GM19035 (cell line): ENCODE results near the gene PLA2G4A.

Experiments used
- ATAC-seq: cut with Tn5 transposase; IDR thresholded peaks from one replicate; pipeline ENCODE4 v1.9.1; 2021; ENCODE audit not compliant: unreplicated experiment

The PLA2G4A gene

GRCh38 chr1:186872291-186872690 lies 43.5 kb downstream of the PLA2G4A start:
- ATAC-seq: no peak

GRCh38 chr1:186873687-186874086 lies 44.9 kb downstream of the PLA2G4A start:
- no peak for ATAC-seq

GRCh38 chr1:186875896-186876835 lies 47.4 kb downstream of the PLA2G4A start:
- no peak for ATAC-seq

- ATAC-seq: no peak
Observed at GRCh38 chr1:186878356-186878755, 49.6 kb downstream of the PLA2G4A start.

DNA sequence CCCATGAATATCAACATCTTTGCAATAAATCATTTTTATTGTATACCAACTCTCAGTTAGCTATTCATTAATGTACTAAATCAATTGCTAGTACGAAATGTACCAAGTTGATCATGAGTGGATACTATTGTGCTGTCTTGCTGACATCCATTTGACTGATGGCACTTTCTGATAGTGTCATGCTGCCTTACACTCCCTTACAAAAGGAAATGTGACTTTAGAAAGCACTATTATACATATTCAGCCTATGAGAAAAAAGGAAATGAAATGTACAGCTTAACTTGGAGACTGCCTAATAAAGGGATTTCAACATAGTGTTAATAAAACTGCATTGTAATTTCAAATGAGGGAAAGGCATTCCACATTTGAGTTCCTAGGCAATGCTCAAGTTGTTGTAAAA lies 52.2 kb downstream of the PLA2G4A start:
- no peak for ATAC-seq

DNA sequence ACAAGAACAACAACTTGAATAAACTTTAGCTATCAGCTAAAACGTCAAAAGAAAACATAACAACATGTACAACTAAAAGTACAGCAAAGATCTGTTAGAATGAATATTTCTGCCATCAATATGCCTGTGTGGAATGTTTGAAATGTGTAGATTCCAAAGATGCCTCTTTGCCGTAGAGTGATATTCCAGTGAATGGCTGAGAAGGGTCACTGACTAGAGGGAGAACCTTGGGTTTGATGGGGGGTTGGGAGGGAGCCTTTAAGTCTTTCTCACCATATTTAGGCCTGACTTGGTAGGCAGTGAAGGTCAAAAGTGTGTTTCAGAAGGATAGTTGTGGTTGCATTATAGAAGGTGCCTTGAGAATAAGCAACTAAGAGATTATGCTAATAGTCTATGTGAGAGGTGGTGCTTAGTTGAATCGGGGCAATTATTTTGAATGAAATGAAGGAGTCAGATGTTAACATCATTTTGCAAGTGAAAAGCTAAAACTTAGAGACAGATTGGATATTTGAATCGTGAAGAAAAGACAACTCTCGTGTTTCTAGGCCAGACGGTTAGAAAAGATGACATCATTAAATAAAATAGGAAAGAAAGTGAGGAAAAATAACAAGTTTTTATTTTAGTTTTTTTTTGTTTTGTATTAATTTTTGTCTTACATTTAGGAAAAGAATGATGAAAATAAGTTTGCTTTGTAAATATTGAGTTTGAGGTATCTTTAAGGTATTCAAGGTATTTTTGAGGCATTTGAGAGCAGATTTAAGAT lies 53.8 kb downstream of the PLA2G4A start:
- ATAC-seq: no peak

DNA sequence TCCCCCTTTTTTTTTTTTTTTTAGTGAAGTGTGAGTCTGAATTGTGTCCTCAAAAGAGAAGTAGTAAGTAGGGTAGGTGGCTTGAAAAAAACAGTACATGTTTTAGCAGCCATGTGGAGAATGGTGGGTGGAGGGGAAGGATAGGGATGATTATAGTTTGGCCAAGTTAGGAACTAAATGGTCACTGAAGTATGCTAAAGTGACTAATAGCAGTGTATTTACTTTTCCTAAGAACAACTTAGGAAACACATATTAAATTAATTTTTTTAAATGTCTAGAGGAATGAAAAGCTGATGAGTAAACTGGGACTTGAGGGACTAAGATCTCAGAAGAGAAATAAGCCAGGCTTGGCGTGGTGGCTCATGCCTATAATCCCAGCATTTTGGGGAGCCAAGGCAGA lies 55.5 kb downstream of the PLA2G4A start:
- no peak for ATAC-seq

- no peak for ATAC-seq
Observed at GRCh38 chr1:186887203-186887602, 58.5 kb downstream of the PLA2G4A start.

- ATAC-seq: no peak
Observed at GRCh38 chr1:186888367-186888766, 59.6 kb downstream of the PLA2G4A start.

DNA sequence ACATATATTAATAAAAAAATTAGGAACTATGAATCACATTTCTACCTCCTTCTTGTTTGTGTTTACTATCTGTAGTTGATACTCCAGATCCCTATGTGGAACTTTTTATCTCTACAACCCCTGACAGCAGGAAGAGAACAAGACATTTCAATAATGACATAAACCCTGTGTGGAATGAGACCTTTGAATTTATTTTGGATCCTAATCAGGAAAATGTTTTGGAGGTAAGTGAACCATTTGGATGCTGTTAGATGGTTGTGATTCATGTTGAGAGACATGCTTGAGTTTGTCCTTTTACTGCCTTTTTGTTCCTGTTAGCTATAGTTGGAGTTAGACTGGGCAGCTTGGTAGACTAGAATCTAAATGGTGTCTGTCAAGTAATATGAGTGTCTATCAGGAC lies 64.2 kb downstream of the PLA2G4A start:
- ATAC-seq: no peak

GRCh38 chr1:186894415-186894814 lies 65.7 kb downstream of the PLA2G4A start:
- ATAC-seq: no peak

GRCh38 chr1:186896211-186896610 lies 67.5 kb downstream of the PLA2G4A start:
- ATAC-seq: no peak

DNA sequence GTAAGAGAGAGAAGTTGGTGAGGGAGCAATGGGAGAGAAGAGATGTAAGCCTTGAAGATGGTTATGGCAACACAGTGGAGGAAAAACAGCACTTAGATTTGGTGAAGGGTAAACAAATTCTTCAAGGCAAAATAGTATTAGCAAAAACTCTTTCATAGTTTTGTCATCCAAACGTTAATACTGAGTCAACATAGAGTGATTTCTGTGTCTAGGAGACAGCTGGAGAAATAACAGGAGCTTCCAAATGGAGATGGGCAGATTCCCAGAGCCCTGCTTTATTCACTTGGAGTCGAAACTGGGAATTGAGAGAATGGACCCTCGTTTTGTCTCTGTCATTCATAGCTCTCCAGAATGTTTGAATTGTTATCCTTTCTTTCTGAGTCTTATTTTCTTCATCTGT lies 68.3 kb downstream of the PLA2G4A start:
- no peak for ATAC-seq

- ATAC-seq: peak; percentile 69
Observed at GRCh38 chr1:186899577-186899976, 70.8 kb downstream of the PLA2G4A start.

DNA sequence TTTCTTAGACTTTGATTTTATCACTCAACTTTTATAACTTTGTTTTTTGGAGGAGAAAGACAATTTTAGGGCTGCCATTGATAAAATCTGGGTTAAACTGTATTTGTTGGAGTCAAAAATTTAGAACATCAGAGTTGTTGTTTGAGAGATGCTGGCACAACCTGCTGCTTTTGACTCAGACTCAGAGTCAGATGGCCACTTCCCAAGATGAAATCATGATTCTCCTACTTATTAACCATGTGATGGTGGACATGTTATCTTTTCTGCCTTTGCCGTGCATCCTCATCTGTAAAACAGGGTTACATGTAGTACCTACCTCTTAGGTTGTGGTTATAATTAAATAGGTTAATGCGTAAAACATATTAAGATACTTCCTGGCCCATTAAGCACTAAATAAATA lies 71.2 kb downstream of the PLA2G4A start:
- no peak for ATAC-seq

DNA sequence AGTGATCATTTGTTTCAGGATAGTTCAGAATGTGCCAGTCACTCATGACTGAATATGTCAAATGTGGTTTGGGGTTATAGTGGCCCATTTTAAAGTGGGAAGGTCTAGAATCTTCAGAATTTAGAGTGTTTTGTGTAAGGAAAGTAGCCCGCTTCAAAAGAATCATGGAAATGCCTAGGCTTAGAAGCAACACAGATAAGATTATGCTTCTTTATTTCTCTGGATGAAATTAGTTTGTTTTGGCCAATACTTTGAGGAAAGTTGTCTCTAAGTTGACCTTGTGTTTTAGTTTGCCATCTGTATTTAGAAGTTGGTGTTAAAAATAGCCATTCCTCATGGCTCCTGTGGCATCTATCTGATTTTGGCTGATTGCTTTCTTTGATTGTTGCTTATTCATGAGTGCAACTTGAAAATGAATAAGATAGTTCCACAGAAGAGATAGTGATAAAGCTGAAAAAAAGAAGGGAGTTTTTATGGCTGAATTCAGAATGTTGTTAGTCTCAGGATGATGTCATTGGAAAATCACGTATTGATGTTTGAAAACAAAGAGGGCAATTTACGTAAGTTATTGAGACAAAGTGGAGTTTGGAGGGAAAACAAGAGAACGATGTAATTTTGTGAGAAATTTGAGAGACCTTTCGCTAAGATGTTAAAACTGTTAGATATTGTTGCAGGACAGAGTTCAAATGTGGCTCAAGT lies 71.9 kb downstream of the PLA2G4A start:
- ATAC-seq: no peak

GRCh38 chr1:186901631-186902030 lies 72.9 kb downstream of the PLA2G4A start:
- ATAC-seq: no peak

DNA sequence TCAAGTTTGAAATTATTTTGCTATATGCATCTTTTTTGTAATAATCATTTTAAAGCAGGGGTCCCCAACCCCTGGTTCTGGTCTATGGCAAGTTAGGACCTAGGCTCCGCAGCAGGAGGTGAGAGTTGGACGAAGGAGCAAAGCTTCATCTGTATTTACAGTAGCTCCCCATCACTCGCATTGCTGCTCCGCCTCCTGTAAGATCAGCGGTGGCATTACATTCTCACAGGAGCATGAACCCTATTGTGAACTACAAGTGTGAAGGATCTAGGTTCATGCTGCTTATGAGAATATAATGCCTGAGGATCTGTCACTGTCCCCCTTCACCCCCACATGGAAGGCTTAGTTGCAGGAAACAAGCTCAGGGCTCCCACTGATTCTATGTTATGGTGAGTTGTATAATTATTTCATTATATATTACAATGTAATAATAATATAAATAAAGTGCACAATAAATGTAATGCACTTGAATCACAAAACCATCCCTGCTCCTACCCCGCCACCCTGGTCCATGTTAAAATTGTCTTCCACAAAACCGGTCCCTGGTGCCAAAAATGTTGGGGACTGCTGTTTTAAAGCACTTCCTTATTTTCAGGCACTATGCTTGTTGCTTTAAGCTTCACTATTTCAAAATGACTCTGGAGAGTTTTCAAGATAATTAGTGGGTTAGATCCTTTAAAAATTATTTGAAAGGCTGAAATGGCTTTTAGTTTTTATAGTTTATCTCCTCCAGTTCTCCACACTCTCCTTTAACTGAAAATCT lies 74.8 kb downstream of the PLA2G4A start:
- no peak for ATAC-seq

DNA sequence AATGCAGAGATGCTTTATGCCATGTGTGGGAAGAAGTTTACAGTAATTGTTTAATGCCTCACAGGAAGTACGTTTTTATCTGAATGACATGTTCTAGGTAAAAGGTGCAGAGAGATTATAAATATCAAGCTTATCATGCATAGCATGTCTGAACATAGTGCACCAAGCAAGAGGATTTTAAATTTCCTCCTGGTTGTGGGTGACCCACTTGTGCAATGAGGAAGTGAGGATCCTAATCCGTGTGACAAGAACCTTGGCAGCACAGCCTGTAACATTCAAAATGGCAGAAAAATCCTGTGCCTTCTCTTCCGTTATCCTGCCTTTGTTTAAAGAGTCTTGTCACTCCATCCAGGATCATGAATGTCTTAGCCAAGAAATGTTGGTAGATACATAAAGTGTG lies 75.6 kb downstream of the PLA2G4A start:
- ATAC-seq: no peak

DNA sequence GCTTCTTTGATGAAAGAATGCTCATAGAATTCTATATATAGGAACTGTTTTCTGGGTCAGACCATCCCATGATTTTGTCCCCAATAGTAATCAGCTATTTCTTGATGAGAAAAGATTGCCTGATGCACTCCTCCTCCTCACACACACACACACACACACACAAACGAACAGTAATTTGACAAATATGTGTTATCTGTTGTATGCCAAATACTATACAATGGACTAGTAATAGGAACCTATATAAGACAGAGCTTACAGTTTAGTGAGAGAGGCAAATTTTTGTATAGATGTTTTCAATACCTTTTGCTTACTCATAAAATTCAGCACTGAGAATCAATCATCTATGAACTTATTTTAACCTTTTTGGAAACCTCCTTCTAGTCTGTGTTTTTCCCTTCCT lies 76.8 kb downstream of the PLA2G4A start:
- no peak for ATAC-seq

- no peak for ATAC-seq
Observed at GRCh38 chr1:186915555-186915954, 86.8 kb downstream of the PLA2G4A start.
